CD4-positive, alpha-beta T cell treated with Interleukin-12 subunit alpha and Interleukin-12 subunit beta, for 1 hour (primary cell): ENCODE measurements around the gene FAM234A.
"Not testable (repeated sequence)": the region's sequence is repeated elsewhere in the genome, so short reads cannot be mapped to it uniquely, and the experiment has no call there.

ENCODE experiments used
- DNase-seq: peaks from one replicate; pipeline ENCODE4 v3.0.0-alpha.2; 2020

Gene FAM234A

GRCh38 chr16:230949-231348, 3.7 kb upstream of the FAM234A start:
- DNase-seq, result no peak

DNA sequence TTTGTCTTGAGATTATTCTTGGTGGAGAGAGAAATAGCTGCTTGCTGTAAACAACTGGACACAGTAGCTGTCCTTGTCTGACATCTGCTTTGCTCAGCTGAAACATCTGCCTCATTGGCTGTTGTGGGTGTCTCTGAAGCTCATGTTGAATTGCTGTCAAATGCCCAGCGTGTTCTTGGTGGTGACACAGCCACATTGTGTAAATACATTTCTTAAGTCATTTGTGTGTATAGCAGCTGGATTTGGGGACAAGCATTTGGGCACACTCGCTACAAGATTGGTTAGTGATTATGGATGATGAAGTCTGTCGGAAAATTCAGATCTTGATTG, 5.3 kb downstream of the FAM234A start:
- no peak for DNase-seq

DNA sequence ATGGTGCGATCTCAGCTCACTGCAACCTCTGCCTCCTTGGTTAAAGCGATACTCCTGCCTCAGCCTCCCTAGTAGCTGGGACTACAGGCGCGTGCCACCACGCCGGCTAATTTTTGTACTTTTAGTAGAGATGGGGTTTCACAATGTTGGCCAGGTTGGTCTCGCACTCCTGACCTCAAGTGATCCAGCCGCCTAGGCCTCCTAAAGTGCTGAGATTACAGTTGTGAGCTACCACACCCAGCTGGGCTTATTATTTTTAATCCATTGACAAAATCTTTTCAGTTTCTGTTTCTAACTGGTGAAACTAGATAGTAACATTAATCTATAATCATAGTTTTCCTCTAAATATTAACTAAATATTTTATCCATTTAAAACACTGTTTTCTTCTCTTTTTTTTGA, 5.9 kb downstream of the FAM234A start:
- DNase-seq, result no peak

- no peak for DNase-seq
Observed at GRCh38 chr16:242281-242680, 7.7 kb downstream of the FAM234A start.

GRCh38 chr16:243348-243747, 8.7 kb downstream of the FAM234A start:
- DNase-seq, result no peak

GRCh38 chr16:245105-245504, 10.5 kb downstream of the FAM234A start:
- DNase-seq, result no peak

DNA sequence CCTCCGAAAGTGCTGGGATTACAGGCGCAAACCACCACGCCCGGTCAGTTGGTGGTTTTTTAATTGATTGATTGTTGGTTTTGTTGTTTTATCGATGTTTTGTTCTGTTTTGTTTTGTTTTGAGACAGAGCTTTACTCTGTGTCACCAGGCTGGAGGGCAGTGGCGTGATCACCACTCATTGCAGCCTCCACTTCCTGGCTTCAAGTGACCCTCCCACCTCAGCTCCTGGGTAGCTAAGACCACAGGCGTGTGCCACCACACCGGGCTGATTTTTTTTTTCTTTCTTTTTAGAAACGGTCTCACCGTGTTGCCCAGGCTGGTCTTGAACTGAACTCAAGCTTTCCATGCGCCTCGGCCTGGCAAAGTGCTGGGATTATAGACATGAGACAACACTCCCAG, 12.4 kb downstream of the FAM234A start:
- DNase-seq, result no peak

GRCh38 chr16:249431-249830, 14.8 kb downstream of the FAM234A start:
- no peak for DNase-seq

DNA sequence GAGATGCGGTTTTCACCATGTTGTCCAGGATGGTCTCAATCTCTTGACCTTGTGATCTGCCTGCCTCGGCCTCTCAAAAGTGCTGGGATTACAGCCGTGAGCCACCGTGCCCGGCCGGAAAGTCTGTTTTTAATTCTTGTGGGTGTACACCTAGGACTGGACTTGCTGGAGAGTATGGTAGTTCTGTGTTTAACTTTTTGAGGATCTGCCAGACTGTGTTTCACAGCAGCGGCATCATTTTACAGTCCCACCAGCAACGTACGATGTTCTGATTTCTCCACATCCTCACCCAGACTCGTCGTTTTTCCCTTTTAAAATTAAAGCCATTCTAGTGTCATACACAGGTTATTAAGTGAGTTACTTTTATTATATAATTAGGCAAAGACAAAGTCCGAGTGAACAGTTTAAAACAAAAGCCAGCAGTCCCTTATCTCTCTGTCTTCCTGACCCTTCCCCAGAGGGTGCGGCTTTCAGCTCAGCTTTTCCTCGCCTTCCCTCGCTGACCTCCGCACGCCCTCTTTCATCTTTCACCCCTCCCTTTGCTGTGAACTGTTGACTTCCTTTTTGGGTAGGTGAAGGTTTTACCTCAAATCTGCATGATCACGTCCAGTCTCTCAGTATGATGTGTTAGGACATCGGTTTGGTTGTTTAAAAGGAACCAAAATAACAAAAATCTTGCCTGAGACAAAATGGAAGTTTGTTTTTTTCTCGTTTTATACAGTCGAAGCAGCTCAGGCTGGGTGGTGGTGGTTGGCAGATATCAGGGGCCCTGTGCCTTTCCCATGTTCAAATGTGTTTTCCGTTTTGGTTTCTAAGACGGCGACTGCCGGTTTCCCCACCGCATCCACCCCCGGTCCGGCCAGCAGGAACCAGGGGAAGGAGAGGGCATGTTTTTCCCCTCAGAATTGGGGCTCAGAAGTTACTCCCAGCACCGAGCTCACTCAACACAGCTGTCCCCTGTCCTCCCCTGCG, 18.0 kb downstream of the FAM234A start:
- peak; percentile 37 for DNase-seq

GRCh38 chr16:253833-254232, 19.2 kb downstream of the FAM234A start:
- peak; percentile 15 for DNase-seq

GRCh38 chr16:254461-254860, 19.8 kb downstream of the FAM234A start:
- no peak for DNase-seq

- no peak for DNase-seq
Observed at GRCh38 chr16:255183-255582, 20.6 kb downstream of the FAM234A start.

DNA sequence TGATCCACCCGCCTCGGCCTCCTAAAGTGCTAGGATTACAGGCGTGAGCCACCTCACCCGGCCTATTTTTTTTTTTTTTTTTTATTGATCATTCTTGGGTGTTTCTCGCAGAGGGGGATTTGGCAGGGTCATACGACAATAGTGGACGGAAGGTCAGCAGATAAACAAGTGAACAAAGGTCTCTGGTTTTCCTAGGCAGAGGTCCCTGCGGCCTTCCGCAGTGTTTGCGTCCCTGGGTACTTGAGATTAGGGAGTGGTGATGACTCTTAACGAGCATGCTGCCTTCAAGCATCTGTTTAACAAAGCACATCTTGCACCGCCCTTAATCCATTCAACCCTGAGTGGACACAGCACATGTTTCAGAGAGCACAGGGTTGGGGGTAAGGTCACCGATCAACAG, 23.5 kb downstream of the FAM234A start:
- DNase-seq, result not testable (repeated sequence)

DNA sequence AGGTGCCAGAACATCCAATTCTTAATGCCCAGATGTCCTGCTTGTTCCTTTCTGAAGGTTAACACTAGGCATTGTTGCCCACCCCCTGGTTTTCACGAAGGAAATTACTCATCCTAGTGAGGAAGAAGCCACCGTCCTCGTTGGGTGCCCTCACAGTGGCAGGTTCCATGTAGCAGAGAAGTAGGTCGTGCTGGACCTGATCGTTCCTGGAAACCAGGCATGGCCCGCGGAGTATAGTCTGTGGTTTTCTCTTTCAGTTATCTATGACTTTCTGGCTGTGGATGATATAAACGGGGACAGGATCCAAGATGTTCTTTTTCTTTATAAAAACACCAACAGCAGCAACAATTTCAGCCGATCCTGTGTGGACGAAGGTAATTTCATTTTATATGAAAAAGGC, 24.6 kb downstream of the FAM234A start:
- DNase-seq, result no peak

DNA sequence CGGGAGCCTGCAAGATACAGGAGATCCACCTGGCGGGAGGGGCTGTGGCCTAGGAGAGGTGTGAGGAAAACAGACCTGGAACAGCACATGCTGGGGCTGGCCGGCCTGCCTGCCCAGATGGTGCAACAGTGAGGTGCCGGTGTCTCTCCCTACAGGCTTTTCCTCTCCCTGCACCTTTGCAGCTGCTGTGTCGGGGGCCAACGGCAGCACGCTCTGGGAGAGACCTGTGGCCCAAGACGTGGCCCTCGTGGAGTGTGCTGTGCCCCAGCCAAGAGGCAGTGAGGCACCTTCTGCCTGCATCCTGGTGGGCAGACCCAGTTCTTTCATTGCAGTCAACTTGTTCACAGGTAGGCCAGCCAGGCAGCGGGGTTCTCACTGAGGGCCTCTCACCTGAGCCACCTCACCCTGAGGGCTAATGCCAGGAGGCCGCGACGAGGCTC, 25.2 kb downstream of the FAM234A start:
- no peak for DNase-seq

GRCh38 chr16:260326-260725, 25.7 kb downstream of the FAM234A start:
- no peak for DNase-seq

- DNase-seq, result no peak
Observed at GRCh38 chr16:261031-261691, 26.5 kb downstream of the FAM234A start.

- no peak for DNase-seq
Observed at GRCh38 chr16:262121-262745, 27.6 kb downstream of the FAM234A start.

- no peak for DNase-seq
Observed at GRCh38 chr16:263182-263774, 28.7 kb downstream of the FAM234A start.

- DNase-seq, result no peak
Observed at GRCh38 chr16:263944-264343, 29.3 kb downstream of the FAM234A start.

DNA sequence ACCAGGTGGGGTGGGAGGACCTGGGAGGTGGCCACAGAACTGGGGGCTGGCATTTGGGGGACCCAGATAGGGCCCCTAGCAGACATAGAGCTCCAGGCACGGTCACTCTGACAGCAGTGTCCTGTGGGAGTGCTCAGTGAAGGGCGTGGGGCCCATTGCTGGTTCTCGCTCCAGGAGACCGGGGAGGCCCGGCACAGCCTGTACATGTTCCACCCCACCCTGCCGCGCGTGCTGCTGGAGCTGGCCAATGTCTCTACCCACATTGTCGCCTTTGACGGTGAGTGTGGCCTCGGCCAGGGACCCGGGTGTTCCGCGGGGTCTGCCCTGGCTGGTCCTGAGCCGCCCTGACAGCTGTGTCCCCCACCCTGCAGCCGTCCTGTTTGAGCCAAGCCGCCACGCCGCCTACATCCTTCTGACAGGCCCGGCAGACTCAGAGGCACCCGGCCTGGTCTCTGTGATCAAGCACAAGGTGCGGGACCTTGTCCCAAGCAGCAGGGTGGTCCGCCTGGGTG, 29.9 kb downstream of the FAM234A start:
- DNase-seq, result no peak

GRCh38 chr16:265002-265529, 30.4 kb downstream of the FAM234A start:
- no peak for DNase-seq

GRCh38 chr16:265711-266110, 31.1 kb downstream of the FAM234A start:
- DNase-seq, result no peak
